Activated naive CD4-positive, alpha-beta T cell treated with anti-CD3 and anti-CD28 coated beads for 36 hours (primary cell): Measurements from ENCODE around the gene RBMS1. TPM values are rescaled to one million over a fixed set of nuclear protein-coding genes. Genes with fewer than 3 reads are reported as not detected.
"Not testable (repeated sequence)": the region's sequence is repeated elsewhere in the genome, so short reads cannot be mapped to it uniquely, and the experiment has no call there.

ENCODE experiments used
- CTCF ChIA-PET: fragments of 350-600 bp; sonication (Branson Sonifier 250); formaldehyde crosslinking; loops from one replicate; lab custom pipeline; 2021; ENCODE audit warnings: antibody characterized with exemption; lab: Charles Lee
- DNase-seq: peaks from one replicate; pipeline ENCODE4 v3.0.0-alpha.2; 2020
- H3K27ac Mint-ChIP-seq: one replicate; pipeline ENCODE4 v1.8.0; 2021; ENCODE audit warnings: mild to moderate bottlenecking, mixed read lengths
- H3K27me3 Mint-ChIP-seq: one replicate; pipeline ENCODE4 v1.8.0; 2021; ENCODE audit warnings: low read depth, mixed read lengths
- H3K36me3 Mint-ChIP-seq: one replicate; pipeline ENCODE4 v1.8.0; 2021; ENCODE audit warnings: low read depth, mixed read lengths
- H3K4me1 Mint-ChIP-seq: one replicate; pipeline ENCODE4 v1.8.0; 2021; ENCODE audit warnings: low read depth, mixed read lengths
- H3K4me3 Mint-ChIP-seq: one replicate; pipeline ENCODE4 v1.8.0; 2021; ENCODE audit warnings: mild to moderate bottlenecking, moderate library complexity, mixed read lengths
- H3K9me3 Mint-ChIP-seq: one replicate; pipeline ENCODE4 v1.8.0; 2021; ENCODE audit warnings: mixed read lengths
- intact Hi-C: fragments of 100-400 bp; cut with micrococcal nuclease; formaldehyde crosslinking; loops from one replicate; pipeline ENCODE4 v1.15.1; 2023
- total RNA-seq, 2 experiments: library from RNA; stranded (reverse); gene quantifications; one replicate each; pipeline ENCODE4 v1.2.3, GENCODE V29; 2021

Gene RBMS1
- total RNA-seq, 2 experiments from 2014 or later: 27.8 to 29.1 TPM

DNA sequence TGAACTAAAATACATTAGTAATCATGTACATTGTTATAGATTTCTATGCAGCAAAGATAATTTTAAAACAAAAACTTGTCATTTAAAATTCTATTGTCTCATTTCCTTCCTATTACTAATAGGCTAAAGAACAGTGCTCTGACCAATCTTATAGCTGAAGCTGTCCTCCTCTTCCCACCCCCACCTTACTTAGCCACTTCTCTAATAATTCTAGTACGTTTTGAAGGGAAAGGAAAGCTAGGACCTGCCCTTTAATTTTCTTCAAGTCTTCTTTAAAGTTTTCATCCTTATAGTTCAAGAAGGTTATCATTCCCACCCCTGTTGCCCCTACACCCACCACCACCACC lies 121.6 kb downstream of the RBMS1 start:
- H3K27ac Mint-ChIP-seq: no peak overlapping the region
- H3K4me1 Mint-ChIP-seq: peaks cover 81% of the 10 kb centered on the region
- H3K27me3 Mint-ChIP-seq: no peaks in the 10 kb centered on the region
- no peak overlapping the region for H3K4me3 Mint-ChIP-seq
- no peak for DNase-seq
- no peaks in the 10 kb centered on the region for H3K9me3 Mint-ChIP-seq
- CTCF ChIA-PET: interaction anchor here (0.6 kb wide), 1 partner anchor 42 kb away, joined by 3 read pairs; no protein-coding TSS in a partner anchor
- H3K36me3 Mint-ChIP-seq: no peaks in the 10 kb centered on the region
- intact Hi-C loops: no loop called here

DNA sequence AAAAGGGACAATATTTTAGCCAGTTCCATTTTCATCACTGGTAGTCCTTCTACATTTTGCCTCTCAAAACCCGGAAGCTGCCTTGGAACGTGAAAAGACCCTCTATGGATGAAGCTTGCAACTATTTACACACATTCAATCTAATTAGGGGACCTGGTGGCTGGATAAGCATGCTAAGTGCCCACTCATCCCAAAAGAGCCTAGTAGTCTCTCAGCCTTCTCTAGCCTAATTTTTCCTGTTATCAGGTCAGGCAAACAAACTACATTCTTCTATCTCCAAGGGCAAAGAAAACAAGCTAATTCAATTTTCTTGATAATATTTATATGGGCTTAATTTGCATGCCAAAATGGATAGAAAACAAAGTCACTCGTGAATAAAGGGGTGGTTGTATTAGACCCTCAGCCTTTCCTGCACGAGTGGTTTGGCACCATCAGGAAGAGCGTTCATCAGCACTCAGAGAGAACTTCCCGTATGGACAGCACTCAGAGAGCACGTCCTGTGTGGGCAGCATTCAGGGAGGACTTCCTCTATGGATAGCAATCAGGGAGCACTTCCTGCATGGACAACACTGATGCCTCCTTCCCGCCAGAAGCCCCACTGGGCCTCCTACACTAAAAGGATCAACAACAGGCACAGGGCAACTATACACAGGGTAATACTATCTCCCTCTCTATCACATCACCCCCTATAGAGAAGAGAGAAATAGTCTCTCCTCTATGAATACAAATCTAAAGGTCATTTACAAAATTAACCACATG lies 122.2 kb downstream of the RBMS1 start:
- no peaks in the 10 kb centered on the region for H3K27me3 Mint-ChIP-seq
- H3K9me3 Mint-ChIP-seq: no peaks in the 10 kb centered on the region
- DNase-seq: no peak

GRCh38 chr2:160368988-160369930 lies 124.3 kb downstream of the RBMS1 start:
- H3K36me3 Mint-ChIP-seq: peaks cover 2% of the 10 kb centered on the region
- no peak overlapping the region for H3K27ac Mint-ChIP-seq
- CTCF ChIA-PET: interaction anchor here (1.6 kb wide), 1 partner anchor 18 kb away, joined by 3 read pairs; no protein-coding TSS in a partner anchor
- H3K4me3 Mint-ChIP-seq: no peak overlapping the region
- no peak for DNase-seq
- no peaks in the 10 kb centered on the region for H3K9me3 Mint-ChIP-seq
- intact Hi-C loops: no loop called here
- no peaks in the 10 kb centered on the region for H3K27me3 Mint-ChIP-seq
- H3K4me1 Mint-ChIP-seq: peaks cover 76% of the 10 kb centered on the region

More for the DNA sequence above, 122.2 kb downstream of the RBMS1 start:
- Mint-ChIP-seq H3K4me3 (no peak overlapping the region), H3K36me3 (no peaks in the 10 kb centered on the region), H3K27ac (no peak overlapping the region), H3K4me1 (peaks cover 78% of the 10 kb centered on the region)
- intact Hi-C loops: no loop called here
- CTCF ChIA-PET: interaction anchor here (0.6 to 1.6 kb wide), 3 partner anchors 16 to 101 kb away, joined by 3 read pairs; no protein-coding TSS in a partner anchor

- CTCF ChIA-PET: interaction anchor here (1.0 kb wide), 1 partner anchor 14 kb away, joined by 4 read pairs; no protein-coding TSS in a partner anchor
- peak; percentile 14 for DNase-seq
- Mint-ChIP-seq H3K9me3 (no peaks in the 10 kb centered on the region), H3K36me3 (peaks cover 12% of the 10 kb centered on the region), H3K4me1 (peaks cover 75% of the 10 kb centered on the region), H3K27me3 (no peaks in the 10 kb centered on the region), H3K4me3 (no peak overlapping the region), H3K27ac (no peak overlapping the region)
- intact Hi-C loops: no loop called here
Observed at GRCh38 chr2:160367887-160368286, 125.7 kb downstream of the RBMS1 start.

DNA sequence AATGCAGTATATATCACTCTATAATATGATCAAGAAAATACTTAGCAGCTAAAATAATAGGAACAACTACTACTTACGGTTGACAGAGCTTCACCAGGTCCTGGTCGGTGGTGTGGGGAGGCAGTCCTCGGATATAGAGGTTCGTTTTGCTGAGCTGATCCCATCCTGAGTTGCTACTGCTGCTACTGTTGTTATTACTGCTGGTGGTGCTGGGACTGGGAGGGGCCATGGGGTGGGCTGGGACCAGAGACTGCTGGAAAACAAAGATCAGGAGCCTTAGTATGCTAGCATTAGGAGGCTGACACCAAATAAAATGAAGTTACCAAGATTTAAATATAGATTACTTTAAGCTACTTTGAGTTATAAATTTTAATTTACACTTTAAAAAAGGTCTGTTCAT lies 126.5 kb downstream of the RBMS1 start:
- H3K27ac Mint-ChIP-seq, intact Hi-C loops, H3K9me3 Mint-ChIP-seq, H3K27me3 Mint-ChIP-seq, H3K4me3 Mint-ChIP-seq, DNase-seq: not testable (repeated sequence)
- peaks cover 12% of the 10 kb centered on the region for H3K36me3 Mint-ChIP-seq
- H3K4me1 Mint-ChIP-seq: peaks cover 72% of the 10 kb centered on the region
- CTCF ChIA-PET: interaction anchor here (0.7 to 1.0 kb wide), 3 partner anchors 13 to 43 kb away, joined by 3 to 4 read pairs (median 3); no protein-coding TSS in a partner anchor

GRCh38 chr2:160366474-160366873 lies 127.1 kb downstream of the RBMS1 start:
- Mint-ChIP-seq H3K27me3 (no peaks in the 10 kb centered on the region), H3K4me3 (no peak overlapping the region), H3K27ac (no peak overlapping the region), H3K36me3 (peaks cover 12% of the 10 kb centered on the region), H3K4me1 (peaks cover 68% of the 10 kb centered on the region), H3K9me3 (no peaks in the 10 kb centered on the region)
- intact Hi-C loops: no loop called here
- no peak for DNase-seq
- CTCF ChIA-PET: interaction anchor here (0.7 to 2.0 kb wide), 3 partner anchors 12 to 43 kb away, joined by 3 to 6 read pairs (median 3); no protein-coding TSS in a partner anchor

GRCh38 chr2:160365716-160366367 lies 127.8 kb downstream of the RBMS1 start:
- Mint-ChIP-seq H3K27me3 (no peaks in the 10 kb centered on the region), H3K4me1 (peaks cover 63% of the 10 kb centered on the region), H3K36me3 (peaks cover 12% of the 10 kb centered on the region), H3K4me3 (no peak overlapping the region), H3K27ac (no peak overlapping the region), H3K9me3 (no peaks in the 10 kb centered on the region)
- CTCF ChIA-PET: interaction anchor here (2.0 kb wide), 1 partner anchor 12 kb away, joined by 6 read pairs; no protein-coding TSS in a partner anchor
- intact Hi-C loops: no loop called here
- no peak for DNase-seq

- H3K27ac Mint-ChIP-seq: no peak overlapping the region
- peaks cover 14% of the 10 kb centered on the region for H3K36me3 Mint-ChIP-seq
- DNase-seq: no peak
- no peak overlapping the region for H3K4me3 Mint-ChIP-seq
- H3K27me3 Mint-ChIP-seq: no peaks in the 10 kb centered on the region
- peaks cover 58% of the 10 kb centered on the region for H3K4me1 Mint-ChIP-seq
- intact Hi-C loops: no loop called here
- CTCF ChIA-PET: interaction anchor here (2.0 kb wide), 1 partner anchor 10 kb away, joined by 6 read pairs; no protein-coding TSS in a partner anchor
- H3K9me3 Mint-ChIP-seq: no peaks in the 10 kb centered on the region
Observed at GRCh38 chr2:160364364-160364763, 129.2 kb downstream of the RBMS1 start.

GRCh38 chr2:160363961-160364360 lies 129.6 kb downstream of the RBMS1 start:
- Mint-ChIP-seq H3K27me3 (no peaks in the 10 kb centered on the region), H3K4me1 (peaks cover 54% of the 10 kb centered on the region), H3K4me3 (no peak overlapping the region), H3K27ac (no peak overlapping the region), H3K36me3 (peaks cover 14% of the 10 kb centered on the region), H3K9me3 (no peaks in the 10 kb centered on the region)
- CTCF ChIA-PET: interaction anchor here (0.6 kb wide), 1 partner anchor 64 kb away, joined by 4 read pairs; no protein-coding TSS in a partner anchor
- no peak for DNase-seq
- intact Hi-C loops: no loop called here

DNA sequence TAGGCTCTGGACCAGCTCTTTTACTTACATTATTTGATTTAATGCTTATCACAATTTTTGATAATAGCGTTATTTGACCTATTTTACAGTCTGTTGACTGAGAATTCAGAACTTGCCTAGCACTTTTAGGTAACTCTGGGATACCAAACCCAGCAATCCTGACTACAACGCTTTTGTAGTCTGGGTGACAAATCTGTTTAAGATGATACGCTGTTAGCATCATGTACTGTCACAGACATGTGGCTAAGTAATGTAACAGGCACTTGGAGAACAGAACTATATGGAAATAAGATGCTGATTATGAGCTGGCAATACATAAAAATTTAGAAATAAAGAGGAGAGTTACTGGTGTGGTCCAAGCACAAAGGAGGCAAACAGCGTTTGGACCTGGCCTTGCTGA lies 130.6 kb downstream of the RBMS1 start:
- Mint-ChIP-seq H3K36me3 (peaks cover 15% of the 10 kb centered on the region), H3K27ac (no peak overlapping the region), H3K9me3 (no peaks in the 10 kb centered on the region), H3K27me3 (no peaks in the 10 kb centered on the region), H3K4me3 (no peak overlapping the region), H3K4me1 (peaks cover 46% of the 10 kb centered on the region)
- DNase-seq: no peak
- CTCF ChIA-PET: no interaction called here
- intact Hi-C loops: no loop called here

- Mint-ChIP-seq H3K27me3 (no peaks in the 10 kb centered on the region), H3K9me3 (no peaks in the 10 kb centered on the region), H3K4me1 (peaks cover 47% of the 10 kb centered on the region), H3K27ac (no peak overlapping the region), H3K4me3 (no peak overlapping the region), H3K36me3 (peaks cover 18% of the 10 kb centered on the region)
- DNase-seq: no peak
- intact Hi-C loops: no loop called here
- CTCF ChIA-PET: no interaction called here
Observed at GRCh38 chr2:160362541-160362940, 131.1 kb downstream of the RBMS1 start.

DNA sequence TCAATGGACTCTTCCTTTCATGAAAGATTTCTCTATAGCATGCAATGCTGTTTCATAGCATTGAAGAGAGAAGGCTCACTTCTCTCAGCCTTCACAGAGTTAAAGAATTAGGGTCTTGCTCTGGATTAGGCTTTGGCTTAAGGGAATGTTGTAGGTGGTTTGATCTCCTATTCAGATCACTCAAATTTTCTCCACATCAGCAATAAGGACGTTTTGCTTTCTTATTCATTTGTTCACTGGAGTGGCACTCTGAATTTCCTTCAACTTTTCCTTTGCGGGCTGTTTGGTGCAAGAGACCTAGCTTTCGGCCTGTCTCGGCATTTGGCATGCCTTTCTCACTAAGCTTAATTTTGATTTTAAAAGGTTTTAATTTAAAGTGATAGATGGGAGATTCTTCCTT lies 131.6 kb downstream of the RBMS1 start:
- Mint-ChIP-seq H3K4me1 (peaks cover 49% of the 10 kb centered on the region), H3K36me3 (peaks cover 18% of the 10 kb centered on the region), H3K27me3 (no peaks in the 10 kb centered on the region), H3K27ac (no peak overlapping the region), H3K9me3 (no peaks in the 10 kb centered on the region), H3K4me3 (no peak overlapping the region)
- intact Hi-C loops: no loop called here
- CTCF ChIA-PET: no interaction called here
- DNase-seq: no peak
